ENCODE measurements around the gene CYB5RL.

The CYB5RL gene

DNA sequence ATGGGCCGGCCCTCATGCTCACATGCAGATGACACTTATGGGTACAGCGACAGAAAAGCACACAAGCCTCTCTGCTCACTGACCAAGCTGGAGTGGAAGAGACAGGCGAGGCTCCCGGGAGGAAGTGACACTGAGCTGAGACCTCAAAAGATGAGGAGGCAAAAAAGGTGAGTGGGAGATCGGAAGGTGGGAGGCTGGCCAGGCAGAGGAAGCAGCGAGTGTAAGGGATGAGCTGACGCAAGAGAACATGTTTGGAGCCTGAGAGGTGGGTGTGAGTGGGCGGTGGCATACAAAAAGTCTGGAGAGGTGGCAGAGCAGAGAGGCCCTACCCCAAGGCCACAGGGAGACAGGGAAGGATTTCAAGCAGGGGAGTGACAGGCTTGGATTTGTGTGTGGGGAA lies 28.8 kb downstream of the CYB5RL start:
- no peak overlapping the region for H3K9ac ChIP-seq (ENCODE audit: low read length)
- H2AFZ ChIP-seq (ENCODE audit: low read depth, low read length, severe bottlenecking) = no peak overlapping the region
- no peaks in the 10 kb centered on the region for H3K27me3 ChIP-seq (ENCODE audit: low read length)
- no peaks in the 10 kb centered on the region for H3K79me2 ChIP-seq (ENCODE audit: insufficient read depth, low read length)
- TF ChIP-seq CTCF (IDR thresholded peaks at IDR 0.05; ENCODE audit: insufficient read depth, low read length, poor library complexity, severe bottlenecking) (no peak), EZH2phosphoT487 (conservative IDR thresholded peaks at IDR 0.05; ENCODE audit: low read length) (no peak)
- H3K36me3 ChIP-seq (ENCODE audit: low read length) = no peaks in the 10 kb centered on the region
- no peaks in the 10 kb centered on the region for H3K9me3 ChIP-seq (ENCODE audit: insufficient read depth, low read length)
- H3K4me2 ChIP-seq (ENCODE audit: low read depth, low read length, poor library complexity, severe bottlenecking) = no peak overlapping the region
- H3K9me2 ChIP-seq (replicated peaks; ENCODE audit: insufficient read depth, low read length) = no peaks in the 10 kb centered on the region
- no peak overlapping the region for H3K27ac ChIP-seq (ENCODE audit: low read depth, low read length)
- no peaks in the 10 kb centered on the region for H4K20me1 ChIP-seq (ENCODE audit: low read depth, low read length)
- no peaks in the 10 kb centered on the region for H3F3A ChIP-seq (ENCODE audit: insufficient read depth)
- no peak overlapping the region for H3K4me3 ChIP-seq (ENCODE audit: insufficient read depth, low read length, poor library complexity, severe bottlenecking)

- no peaks in the 10 kb centered on the region for H3K9me2 ChIP-seq (replicated peaks; ENCODE audit: insufficient read depth, low read length)
- no peak overlapping the region for H2AFZ ChIP-seq (ENCODE audit: low read depth, low read length, severe bottlenecking)
- H3K36me3 ChIP-seq (ENCODE audit: low read length) = no peaks in the 10 kb centered on the region
- no peak overlapping the region for H3K4me2 ChIP-seq (ENCODE audit: low read depth, low read length, poor library complexity, severe bottlenecking)
- H3K27me3 ChIP-seq (ENCODE audit: low read length) = no peaks in the 10 kb centered on the region
- no peaks in the 10 kb centered on the region for H4K20me1 ChIP-seq (ENCODE audit: low read depth, low read length)
- H3F3A ChIP-seq (ENCODE audit: insufficient read depth) = no peaks in the 10 kb centered on the region
- no peaks in the 10 kb centered on the region for H3K79me2 ChIP-seq (ENCODE audit: insufficient read depth, low read length)
- H3K27ac ChIP-seq (ENCODE audit: low read depth, low read length) = no peak overlapping the region
- no peak overlapping the region for H3K4me3 ChIP-seq (ENCODE audit: insufficient read depth, low read length, poor library complexity, severe bottlenecking)
- no peak overlapping the region for H3K9ac ChIP-seq (ENCODE audit: low read length)
- TF ChIP-seq CTCF (IDR thresholded peaks at IDR 0.05; ENCODE audit: insufficient read depth, low read length, poor library complexity, severe bottlenecking) = no peak
- no peak for TF ChIP-seq EZH2phosphoT487 (conservative IDR thresholded peaks at IDR 0.05; ENCODE audit: low read length)
- no peaks in the 10 kb centered on the region for H3K9me3 ChIP-seq (ENCODE audit: insufficient read depth, low read length)
These were observed 30.8 kb downstream of the CYB5RL start for GRCh38 chr1:54169068-54169467.

GRCh38 chr1:54168206-54168965 lies 31.4 kb downstream of the CYB5RL start:
- no peaks in the 10 kb centered on the region for H3K9me3 ChIP-seq (ENCODE audit: insufficient read depth, low read length)
- H3K9me2 ChIP-seq (replicated peaks; ENCODE audit: insufficient read depth, low read length) = no peaks in the 10 kb centered on the region
- H3K27ac ChIP-seq (ENCODE audit: low read depth, low read length) = no peak overlapping the region
- no peaks in the 10 kb centered on the region for H3F3A ChIP-seq (ENCODE audit: insufficient read depth)
- no peaks in the 10 kb centered on the region for H3K36me3 ChIP-seq (ENCODE audit: low read length)
- H3K79me2 ChIP-seq (ENCODE audit: insufficient read depth, low read length) = no peaks in the 10 kb centered on the region
- H3K4me2 ChIP-seq (ENCODE audit: low read depth, low read length, poor library complexity, severe bottlenecking) = no peak overlapping the region
- TF ChIP-seq EZH2phosphoT487 (conservative IDR thresholded peaks at IDR 0.05; ENCODE audit: low read length) (no peak), CTCF (IDR thresholded peaks at IDR 0.05; ENCODE audit: insufficient read depth, low read length, poor library complexity, severe bottlenecking) (no peak)
- H3K9ac ChIP-seq (ENCODE audit: low read length) = no peak overlapping the region
- H3K27me3 ChIP-seq (ENCODE audit: low read length) = no peaks in the 10 kb centered on the region
- no peak overlapping the region for H3K4me3 ChIP-seq (ENCODE audit: insufficient read depth, low read length, poor library complexity, severe bottlenecking)
- no peak overlapping the region for H2AFZ ChIP-seq (ENCODE audit: low read depth, low read length, severe bottlenecking)
- no peaks in the 10 kb centered on the region for H4K20me1 ChIP-seq (ENCODE audit: low read depth, low read length)

Data from SU-DHL-6 (cell line).